GM21526 (cell line): ENCODE results near the gene ZNF581.

Experiments
- ATAC-seq: cut with Tn5 transposase; IDR thresholded peaks from one replicate; pipeline ENCODE4 v1.9.1; 2021; ENCODE audit warnings: moderate library complexity; ENCODE audit not compliant: unreplicated experiment, low FRiP score

ZNF581 gene

GRCh38 chr19:55660404-55660803 is 17.0 kb downstream of the ZNF581 start:
- no peak for ATAC-seq

- no peak for ATAC-seq
Observed at GRCh38 chr19:55660991-55661390, 17.5 kb downstream of the ZNF581 start.

- ATAC-seq = no peak
Observed at GRCh38 chr19:55661826-55662225, 18.4 kb downstream of the ZNF581 start.

GRCh38 chr19:55663846-55664536 is 20.5 kb downstream of the ZNF581 start:
- ATAC-seq = no peak

- ATAC-seq = no peak
Observed at GRCh38 chr19:55666343-55667005, 23.0 kb downstream of the ZNF581 start.

- ATAC-seq = no peak
Observed at GRCh38 chr19:55667006-55667381, 23.5 kb downstream of the ZNF581 start.

- ATAC-seq = no peak
Observed at GRCh38 chr19:55667511-55667910, 24.1 kb downstream of the ZNF581 start.

- no peak for ATAC-seq
Observed at GRCh38 chr19:55667958-55668357, 24.5 kb downstream of the ZNF581 start.

GRCh38 chr19:55668603-55669348 is 25.3 kb downstream of the ZNF581 start:
- ATAC-seq = no peak

GRCh38 chr19:55669418-55670279 is 26.2 kb downstream of the ZNF581 start:
- no peak for ATAC-seq

GRCh38 chr19:55670280-55671053 is 27.0 kb downstream of the ZNF581 start:
- ATAC-seq = no peak

GRCh38 chr19:55671054-55671378 is 27.6 kb downstream of the ZNF581 start:
- no peak for ATAC-seq

- no peak for ATAC-seq
Observed at GRCh38 chr19:55672418-55672817, 29.0 kb downstream of the ZNF581 start.

GRCh38 chr19:55673465-55673864 is 30.0 kb downstream of the ZNF581 start:
- ATAC-seq = no peak

- ATAC-seq = no peak
Observed at GRCh38 chr19:55673889-55674288, 30.4 kb downstream of the ZNF581 start.

GRCh38 chr19:55674459-55674840 is 31.0 kb downstream of the ZNF581 start:
- ATAC-seq = no peak

- peak; percentile 56 for ATAC-seq
Observed at GRCh38 chr19:55674841-55675660, 31.6 kb downstream of the ZNF581 start, which contains the start of gene EPN1. TSS of gene EPN1 (plus strand) at chr19:55675226. CDS start at chr19:55678628, 3,402 bp downstream.

- no peak for ATAC-seq
Observed at GRCh38 chr19:55675661-55676354, 32.4 kb downstream of the ZNF581 start.

GRCh38 chr19:55676383-55676782 is 32.9 kb downstream of the ZNF581 start:
- no peak for ATAC-seq
